HEK293 (cell line): Measurements from ENCODE around the gene CRABP2.
A peak's percentile ranks its signal among the peaks of the same experiment; 100 is the strongest.

ENCODE experiments used
- CTCF ChIA-PET: fragments of 350-600 bp; formaldehyde crosslinking; extraction: SDS; loops from one replicate; lab custom pipeline; 2021; ENCODE audit warnings: antibody characterized with exemption; lab: Yijun Ruan, JAX
- POLR2A ChIA-PET: fragments of 300-600 bp; formaldehyde crosslinking; extraction: SDS; loops from one replicate; lab custom pipeline; 2020; ENCODE audit warnings: antibody characterized with exemption, inconsistent platforms; lab: Yijun Ruan, JAX
- H3K27ac ChIP-seq: fragments of 200-500 bp; sonication (Bioruptor generic); 2 replicates; pipeline ENCODE4 v1.5.1; 2014; ENCODE audit warnings: low read depth, low read length, control low read depth, inconsistent platforms; ENCODE audit errors: extremely low read depth
- H3K36me3 ChIP-seq, 2 experiments: fragments of 200-500 bp in 1 of 2; sonication (Bioruptor generic) in 1 of 2; 1 replicate in 1 of 2; 2 replicates in 1 of 2; pipeline ENCODE4 v1.5.1; 2014 to 2017; ENCODE audit warnings: inconsistent platforms in 2 of 2, low read length in 2 of 2; ENCODE audit not compliant: control insufficient read depth in 2 of 2, insufficient read depth in 1 of 2
- H3K4me1 ChIP-seq: fragments of 200-500 bp; sonication (Bioruptor generic); 2 replicates; pipeline ENCODE4 v1.5.1; 2014; ENCODE audit warnings: mild to moderate bottlenecking, low read length, inconsistent platforms; ENCODE audit not compliant: control insufficient read depth, insufficient read depth
- H3K4me3 ChIP-seq: 2 replicates; pipeline ENCODE4 v1.5.1; 2011; ENCODE audit warnings: low read depth, mild to moderate bottlenecking, control low read depth, low read length, moderate library complexity
- H3K9me3 ChIP-seq: fragments of 200-500 bp; sonication (Bioruptor generic); 2 replicates; pipeline ENCODE4 v1.5.1; 2014; ENCODE audit warnings: low read depth, low read length, inconsistent platforms; ENCODE audit not compliant: control insufficient read depth, insufficient read depth
- EGR2 ChIP-seq: fragments of 450-650 bp; formaldehyde crosslinking; IDR thresholded peaks from 2 replicates; pipeline ENCODE4 v1.5.1; 2016; ENCODE audit warnings: low read depth, missing biosample characterization, missing genetic modification characterization
- GLIS1 ChIP-seq: fragments of 450-650 bp; formaldehyde crosslinking; IDR thresholded peaks from 2 replicates; pipeline ENCODE4 v1.5.1; 2016; ENCODE audit warnings: missing biosample characterization, missing genetic modification characterization
- YY1 ChIP-seq: fragments of 450-650 bp; formaldehyde crosslinking; IDR thresholded peaks from 2 replicates; pipeline ENCODE4 v1.5.1; 2018; ENCODE audit warnings: missing biosample characterization, missing genetic modification characterization
- ZBTB17 ChIP-seq: fragments of 450-650 bp; formaldehyde crosslinking; IDR thresholded peaks from 2 replicates; pipeline ENCODE4 v1.5.1; 2016; ENCODE audit warnings: missing biosample characterization, missing genetic modification characterization
- ZBTB48 ChIP-seq: fragments of 450-650 bp; formaldehyde crosslinking; IDR thresholded peaks from 2 replicates; pipeline ENCODE4 v1.5.1; 2016; ENCODE audit warnings: missing biosample characterization, missing genetic modification characterization
- ZFHX2 ChIP-seq: fragments of 450-650 bp; formaldehyde crosslinking; conservative IDR thresholded peaks from 2 replicates; pipeline ENCODE4 v1.5.1; 2016; ENCODE audit warnings: missing biosample characterization, missing genetic modification characterization
- ZIC2 ChIP-seq: fragments of 450-650 bp; formaldehyde crosslinking; IDR thresholded peaks from 2 replicates; pipeline ENCODE4 v1.5.1; 2016; ENCODE audit warnings: missing biosample characterization, missing genetic modification characterization
- ZNF114 ChIP-seq: fragments of 450-650 bp; formaldehyde crosslinking; IDR thresholded peaks from 2 replicates; pipeline ENCODE4 v1.5.0; 2017; ENCODE audit warnings: missing biosample characterization, missing genetic modification characterization
- ZNF157 ChIP-seq: fragments of 450-650 bp; formaldehyde crosslinking; IDR thresholded peaks from 2 replicates; pipeline ENCODE4 v1.5.1; 2016; ENCODE audit warnings: missing biosample characterization, missing genetic modification characterization
- ZNF16 ChIP-seq: fragments of 450-650 bp; formaldehyde crosslinking; IDR thresholded peaks from 2 replicates; pipeline ENCODE4 v1.5.1; 2016; ENCODE audit warnings: low read depth, missing biosample characterization, missing genetic modification characterization
- ZNF423 ChIP-seq: fragments of 450-650 bp; formaldehyde crosslinking; IDR thresholded peaks from 2 replicates; pipeline ENCODE4 v1.5.1; 2016; ENCODE audit warnings: missing biosample characterization, missing genetic modification characterization
- ZNF48 ChIP-seq: fragments of 450-650 bp; formaldehyde crosslinking; IDR thresholded peaks from 2 replicates; pipeline ENCODE4 v1.5.1; 2016; ENCODE audit warnings: missing biosample characterization, missing genetic modification characterization
- ZNF510 ChIP-seq: fragments of 450-650 bp; formaldehyde crosslinking; IDR thresholded peaks from 2 replicates; pipeline ENCODE4 v1.5.1; 2018; ENCODE audit warnings: mild to moderate bottlenecking, missing genetic modification characterization, missing biosample characterization; ENCODE audit not compliant: insufficient replicate concordance
- ZNF529 ChIP-seq: fragments of 450-650 bp; formaldehyde crosslinking; IDR thresholded peaks from 2 replicates; pipeline ENCODE4 v1.5.1; 2017; ENCODE audit warnings: missing genetic modification characterization, missing biosample characterization; ENCODE audit not compliant: insufficient replicate concordance
- ZNF585B ChIP-seq: fragments of 450-650 bp; formaldehyde crosslinking; IDR thresholded peaks from 2 replicates; pipeline ENCODE4 v1.5.1; 2016; ENCODE audit warnings: missing biosample characterization, missing genetic modification characterization
- ZNF623 ChIP-seq: fragments of 450-650 bp; formaldehyde crosslinking; IDR thresholded peaks from 2 replicates; pipeline ENCODE4 v1.5.1; 2016; ENCODE audit warnings: missing biosample characterization, missing genetic modification characterization
- ZNF670 ChIP-seq: fragments of 450-650 bp; formaldehyde crosslinking; IDR thresholded peaks from 2 replicates; pipeline ENCODE4 v1.5.1; 2016; ENCODE audit warnings: missing biosample characterization, missing genetic modification characterization, low read depth
- ZNF791 ChIP-seq: fragments of 450-650 bp; formaldehyde crosslinking; IDR thresholded peaks from 2 replicates; pipeline ENCODE4 v1.5.1; 2016; ENCODE audit warnings: missing biosample characterization, missing genetic modification characterization
- TF ChIP-seq, protein P1 (sequence below): fragments of 450-650 bp; formaldehyde crosslinking; IDR thresholded peaks from 2 replicates; pipeline ENCODE4; 2016; ENCODE audit warnings: missing biosample characterization, missing genetic modification characterization
- TF ChIP-seq, protein P2 (sequence below): fragments of 450-650 bp; formaldehyde crosslinking; IDR thresholded peaks from 2 replicates; pipeline ENCODE4 v1.5.1; 2016; ENCODE audit warnings: missing biosample characterization, missing genetic modification characterization
- TF ChIP-seq, protein P3 (sequence below): fragments of 450-650 bp; formaldehyde crosslinking; IDR thresholded peaks from 2 replicates; pipeline ENCODE4 v1.5.1; 2016; ENCODE audit warnings: missing biosample characterization, missing genetic modification characterization
- TF ChIP-seq, protein P4 (sequence below): fragments of 450-650 bp; formaldehyde crosslinking; IDR thresholded peaks from 2 replicates; pipeline ENCODE4 v1.5.1; 2017; ENCODE audit warnings: missing biosample characterization, missing genetic modification characterization
- TF ChIP-seq, protein P5 (sequence below): fragments of 450-650 bp; formaldehyde crosslinking; IDR thresholded peaks from 2 replicates; pipeline ENCODE4 v1.5.1; 2016; ENCODE audit warnings: missing biosample characterization, missing genetic modification characterization, low read depth

The CRABP2 gene

DNA sequence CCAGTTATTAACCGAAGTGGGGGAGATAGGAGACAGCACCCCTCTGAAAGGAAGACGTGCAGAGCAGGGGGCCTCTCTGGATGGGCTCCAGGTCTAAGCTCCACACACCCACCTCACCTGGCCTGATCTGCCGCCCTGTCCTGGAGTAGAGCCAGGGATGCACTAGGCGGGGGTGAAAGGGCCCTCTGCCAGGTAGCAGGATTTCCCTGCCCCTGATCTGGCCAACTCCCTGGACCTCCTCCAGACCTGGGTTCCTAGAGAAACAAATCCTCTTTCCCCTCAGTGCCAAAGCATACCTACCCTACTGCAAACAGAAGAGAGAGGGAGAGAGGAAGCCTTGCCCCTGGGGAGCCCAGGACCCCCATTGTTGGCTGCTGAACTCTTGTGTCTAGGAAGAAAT, 2.0 kb downstream of the CRABP2 start (continued):
- no peak for TF ChIP-seq GLIS1 (tag by site-specific recombination)
- no peak for TF ChIP-seq YY1 (tag by site-specific recombination)
- TF ChIP-seq ZNF670 (tag by site-specific recombination) = no peak
- TF ChIP-seq, protein P1, sequence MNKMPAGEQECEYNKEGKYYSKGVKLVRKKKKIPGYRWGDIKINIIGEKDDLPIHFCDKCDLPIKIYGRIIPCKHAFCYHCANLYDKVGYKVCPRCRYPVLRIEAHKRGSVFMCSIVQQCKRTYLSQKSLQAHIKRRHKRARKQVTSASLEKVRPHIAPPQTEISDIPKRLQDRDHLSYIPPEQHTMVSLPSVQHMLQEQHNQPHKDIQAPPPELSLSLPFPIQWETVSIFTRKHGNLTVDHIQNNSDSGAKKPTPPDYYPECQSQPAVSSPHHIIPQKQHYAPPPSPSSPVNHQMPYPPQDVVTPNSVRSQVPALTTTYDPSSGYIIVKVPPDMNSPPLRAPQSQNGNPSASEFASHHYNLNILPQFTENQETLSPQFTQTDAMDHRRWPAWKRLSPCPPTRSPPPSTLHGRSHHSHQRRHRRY (tag by site-specific recombination) = no peak
- TF ChIP-seq, protein P2, sequence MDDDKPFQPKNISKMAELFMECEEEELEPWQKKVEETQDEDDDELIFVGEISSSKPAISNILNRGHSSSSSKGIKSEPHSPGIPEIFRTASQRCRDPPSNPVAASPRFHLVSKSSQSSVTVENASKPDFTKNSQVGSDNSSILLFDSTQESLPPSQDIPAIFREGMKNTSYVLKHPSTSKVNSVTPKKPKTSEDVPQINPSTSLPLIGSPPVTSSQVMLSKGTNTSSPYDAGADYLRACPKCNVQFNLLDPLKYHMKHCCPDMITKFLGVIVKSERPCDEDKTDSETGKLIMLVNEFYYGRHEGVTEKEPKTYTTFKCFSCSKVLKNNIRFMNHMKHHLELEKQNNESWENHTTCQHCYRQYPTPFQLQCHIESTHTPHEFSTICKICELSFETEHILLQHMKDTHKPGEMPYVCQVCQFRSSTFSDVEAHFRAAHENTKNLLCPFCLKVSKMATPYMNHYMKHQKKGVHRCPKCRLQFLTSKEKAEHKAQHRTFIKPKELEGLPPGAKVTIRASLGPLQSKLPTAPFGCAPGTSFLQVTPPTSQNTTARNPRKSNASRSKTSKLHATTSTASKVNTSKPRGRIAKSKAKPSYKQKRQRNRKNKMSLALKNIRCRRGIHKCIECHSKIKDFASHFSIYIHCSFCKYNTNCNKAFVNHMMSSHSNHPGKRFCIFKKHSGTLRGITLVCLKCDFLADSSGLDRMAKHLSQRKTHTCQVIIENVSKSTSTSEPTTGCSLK (tag by site-specific recombination) = no peak
- TF ChIP-seq, protein P3, sequence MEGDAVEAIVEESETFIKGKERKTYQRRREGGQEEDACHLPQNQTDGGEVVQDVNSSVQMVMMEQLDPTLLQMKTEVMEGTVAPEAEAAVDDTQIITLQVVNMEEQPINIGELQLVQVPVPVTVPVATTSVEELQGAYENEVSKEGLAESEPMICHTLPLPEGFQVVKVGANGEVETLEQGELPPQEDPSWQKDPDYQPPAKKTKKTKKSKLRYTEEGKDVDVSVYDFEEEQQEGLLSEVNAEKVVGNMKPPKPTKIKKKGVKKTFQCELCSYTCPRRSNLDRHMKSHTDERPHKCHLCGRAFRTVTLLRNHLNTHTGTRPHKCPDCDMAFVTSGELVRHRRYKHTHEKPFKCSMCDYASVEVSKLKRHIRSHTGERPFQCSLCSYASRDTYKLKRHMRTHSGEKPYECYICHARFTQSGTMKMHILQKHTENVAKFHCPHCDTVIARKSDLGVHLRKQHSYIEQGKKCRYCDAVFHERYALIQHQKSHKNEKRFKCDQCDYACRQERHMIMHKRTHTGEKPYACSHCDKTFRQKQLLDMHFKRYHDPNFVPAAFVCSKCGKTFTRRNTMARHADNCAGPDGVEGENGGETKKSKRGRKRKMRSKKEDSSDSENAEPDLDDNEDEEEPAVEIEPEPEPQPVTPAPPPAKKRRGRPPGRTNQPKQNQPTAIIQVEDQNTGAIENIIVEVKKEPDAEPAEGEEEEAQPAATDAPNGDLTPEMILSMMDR (tag by site-specific recombination) = no peak
- no peak for TF ChIP-seq ZBTB17 (tag by site-specific recombination)

DNA sequence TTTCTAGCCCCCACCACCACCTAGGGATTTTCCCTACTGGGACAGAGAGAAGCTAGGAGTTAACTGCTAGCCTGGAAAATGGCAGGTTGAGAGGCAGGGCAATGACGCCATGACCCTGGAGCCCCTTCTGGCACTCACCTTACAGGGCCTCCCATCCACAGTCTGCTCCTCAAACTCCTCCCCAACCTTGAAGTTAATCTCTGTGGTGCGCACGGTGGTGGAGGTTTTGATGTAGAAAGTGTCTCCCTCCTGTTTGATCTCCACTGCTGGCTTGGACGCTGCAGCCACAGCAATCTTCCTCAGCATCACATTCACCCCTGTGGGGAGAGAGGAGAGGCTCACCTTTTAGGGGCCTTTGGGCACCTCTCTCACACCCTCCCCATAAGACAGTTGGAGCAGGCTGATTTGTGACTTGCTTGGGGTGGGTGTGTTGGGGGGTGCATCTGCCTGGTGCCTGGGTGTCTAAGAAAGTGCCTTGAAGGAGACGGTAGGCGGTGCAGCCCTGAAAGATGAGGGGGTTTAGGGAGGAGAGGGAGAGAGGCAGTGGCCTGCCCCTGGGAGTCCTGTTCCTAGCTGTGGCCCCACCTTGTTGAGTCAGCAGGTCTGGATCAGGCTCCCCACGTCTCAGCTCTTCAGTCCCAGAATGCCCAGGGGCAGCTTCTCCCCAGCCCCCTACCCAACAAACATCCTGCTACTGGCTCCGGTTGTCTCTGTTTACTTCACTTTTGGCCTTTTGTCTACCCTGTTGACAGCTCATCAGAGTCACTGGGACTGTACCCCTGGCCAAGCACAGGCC, 4.4 kb downstream of the CRABP2 start:
- peaks cover 9% of the 10 kb centered on the region; the same call in 1 of the 2 replicates for H3K4me1 ChIP-seq
- H3K36me3 ChIP-seq = peaks cover 0 to 32% of the 10 kb centered on the region in 2 experiments; a peak in 1 of 3 replicates
- no peaks in the 10 kb centered on the region for H3K9me3 ChIP-seq
- ChIA-PET CTCF (interaction anchor here (0.8 to 20.2 kb wide), 5 partner anchors 12 to 191 kb away, joined by 3 to 579 read pairs (median 4); no protein-coding TSS in a partner anchor), POLR2A (interaction anchor here (0.7 to 1.2 kb wide), 2 partner anchors 9 to 419 kb away, joined by 3 to 4 read pairs; no protein-coding TSS in a partner anchor)
- H3K27ac ChIP-seq = no peak overlapping the region
- TF ChIP-seq ZIC2 (tag by site-specific recombination) = peak; percentile 21; the same call in 1 of the 2 replicates
- TF ChIP-seq, protein P4, sequence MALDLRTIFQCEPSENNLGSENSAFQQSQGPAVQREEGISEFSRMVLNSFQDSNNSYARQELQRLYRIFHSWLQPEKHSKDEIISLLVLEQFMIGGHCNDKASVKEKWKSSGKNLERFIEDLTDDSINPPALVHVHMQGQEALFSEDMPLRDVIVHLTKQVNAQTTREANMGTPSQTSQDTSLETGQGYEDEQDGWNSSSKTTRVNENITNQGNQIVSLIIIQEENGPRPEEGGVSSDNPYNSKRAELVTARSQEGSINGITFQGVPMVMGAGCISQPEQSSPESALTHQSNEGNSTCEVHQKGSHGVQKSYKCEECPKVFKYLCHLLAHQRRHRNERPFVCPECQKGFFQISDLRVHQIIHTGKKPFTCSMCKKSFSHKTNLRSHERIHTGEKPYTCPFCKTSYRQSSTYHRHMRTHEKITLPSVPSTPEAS = no peak
- H3K4me3 ChIP-seq = no peak overlapping the region

DNA sequence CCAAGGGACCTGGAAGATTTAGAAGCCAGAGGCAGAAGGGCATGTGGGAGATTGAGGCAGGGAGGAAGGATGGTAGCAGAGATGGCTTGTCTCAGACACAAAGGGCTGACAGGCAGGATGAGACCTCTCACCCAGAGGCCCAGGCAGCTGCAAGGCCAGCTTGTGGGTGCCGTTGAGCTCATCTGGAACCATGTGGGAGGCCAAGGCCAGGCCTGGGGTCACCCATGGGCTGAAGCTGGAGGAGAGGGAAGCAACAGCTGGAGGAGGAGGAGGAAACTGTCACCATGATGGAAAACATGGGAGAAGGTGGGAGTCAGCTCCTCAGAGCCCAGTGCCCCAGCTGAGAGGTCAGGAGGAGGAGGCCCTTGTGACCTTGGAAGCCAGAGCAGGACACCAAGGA, 6.4 kb downstream of the CRABP2 start:
- peaks cover 4% of the 10 kb centered on the region; the same call in 1 of the 2 replicates for H3K4me1 ChIP-seq
- no peak overlapping the region for H3K27ac ChIP-seq
- POLR2A ChIA-PET = no interaction called here
- H3K9me3 ChIP-seq = no peaks in the 10 kb centered on the region
- H3K4me3 ChIP-seq = no peak overlapping the region
- CTCF ChIA-PET = interaction anchor here (0.6 to 20.2 kb wide), 3 partner anchors 10 to 269 kb away, joined by 3 to 579 read pairs (median 3); partner anchors contain the start of gene NES
- H3K36me3 ChIP-seq = peaks cover 0 to 32% of the 10 kb centered on the region in 2 experiments; a peak in 1 of 3 replicates
- TF ChIP-seq ZNF510 = no peak
- TF ChIP-seq, protein P5, sequence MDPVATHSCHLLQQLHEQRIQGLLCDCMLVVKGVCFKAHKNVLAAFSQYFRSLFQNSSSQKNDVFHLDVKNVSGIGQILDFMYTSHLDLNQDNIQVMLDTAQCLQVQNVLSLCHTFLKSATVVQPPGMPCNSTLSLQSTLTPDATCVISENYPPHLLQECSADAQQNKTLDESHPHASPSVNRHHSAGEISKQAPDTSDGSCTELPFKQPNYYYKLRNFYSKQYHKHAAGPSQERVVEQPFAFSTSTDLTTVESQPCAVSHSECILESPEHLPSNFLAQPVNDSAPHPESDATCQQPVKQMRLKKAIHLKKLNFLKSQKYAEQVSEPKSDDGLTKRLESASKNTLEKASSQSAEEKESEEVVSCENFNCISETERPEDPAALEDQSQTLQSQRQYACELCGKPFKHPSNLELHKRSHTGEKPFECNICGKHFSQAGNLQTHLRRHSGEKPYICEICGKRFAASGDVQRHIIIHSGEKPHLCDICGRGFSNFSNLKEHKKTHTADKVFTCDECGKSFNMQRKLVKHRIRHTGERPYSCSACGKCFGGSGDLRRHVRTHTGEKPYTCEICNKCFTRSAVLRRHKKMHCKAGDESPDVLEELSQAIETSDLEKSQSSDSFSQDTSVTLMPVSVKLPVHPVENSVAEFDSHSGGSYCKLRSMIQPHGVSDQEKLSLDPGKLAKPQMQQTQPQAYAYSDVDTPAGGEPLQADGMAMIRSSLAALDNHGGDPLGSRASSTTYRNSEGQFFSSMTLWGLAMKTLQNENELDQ (tag by site-specific recombination) = no peak
- no peak for TF ChIP-seq ZNF114
- TF ChIP-seq ZNF529 (tag by site-specific recombination) = no peak
- peak; percentile 86 for TF ChIP-seq EGR2 (tag by site-specific recombination)
- TF ChIP-seq ZNF16 (tag by site-specific recombination) = no peak
- no peak for TF ChIP-seq ZNF791 (tag by site-specific recombination)
- TF ChIP-seq ZNF423 (tag by site-specific recombination) = no peak
- no peak for TF ChIP-seq ZNF48 (tag by site-specific recombination)
- no peak for TF ChIP-seq ZNF623 (tag by site-specific recombination)
- TF ChIP-seq ZNF670 (tag by site-specific recombination) = no peak
- no peak for TF ChIP-seq ZNF157 (tag by site-specific recombination)
- peak; percentile 49 for TF ChIP-seq ZFHX2 (tag by site-specific recombination)
- TF ChIP-seq ZBTB48 = no peak
- no peak; the same call in 1 of the 2 replicates for TF ChIP-seq ZNF585B (tag by site-specific recombination)
